H7 (cell line): ENCODE measurements around the gene PJA2. TPM values are rescaled to one million over a fixed set of nuclear protein-coding genes. Genes with fewer than 3 reads are reported as not detected.
"Not testable (repeated sequence)": the region's sequence is repeated elsewhere in the genome, so short reads cannot be mapped to it uniquely, and the experiment has no call there.

Source experiments
- DNase-seq: peaks from one replicate; pipeline ENCODE4 v3.0.0; 2012
- H3K27me3 ChIP-seq: 2 replicates; pipeline ENCODE4 v1.6.0; 2011; ENCODE audit warnings: mild to moderate bottlenecking, low read length; ENCODE audit not compliant: control insufficient read depth, insufficient read depth
- H3K36me3 ChIP-seq: replicated peaks from 2 replicates; pipeline ENCODE4 v1.5.1; 2011; ENCODE audit warnings: low read length; ENCODE audit not compliant: control insufficient read depth, insufficient read depth
- H3K4me3 ChIP-seq: 2 replicates; pipeline ENCODE4 v1.5.1; 2011; ENCODE audit warnings: low read depth, mild to moderate bottlenecking, control low read depth, low read length, moderate library complexity; ENCODE audit not compliant: insufficient read depth
- total RNA-seq: library from RNA; depleted of rRNA; stranded (reverse); fragments of >200 nt; shearing (Covaris generic); gene quantifications from 2 replicates; pipeline ENCODE4 v1.2.3, GENCODE V29; 2014

PJA2 gene
- total RNA-seq, 1 experiment from 2014 or later: 48.0 TPM

DNA sequence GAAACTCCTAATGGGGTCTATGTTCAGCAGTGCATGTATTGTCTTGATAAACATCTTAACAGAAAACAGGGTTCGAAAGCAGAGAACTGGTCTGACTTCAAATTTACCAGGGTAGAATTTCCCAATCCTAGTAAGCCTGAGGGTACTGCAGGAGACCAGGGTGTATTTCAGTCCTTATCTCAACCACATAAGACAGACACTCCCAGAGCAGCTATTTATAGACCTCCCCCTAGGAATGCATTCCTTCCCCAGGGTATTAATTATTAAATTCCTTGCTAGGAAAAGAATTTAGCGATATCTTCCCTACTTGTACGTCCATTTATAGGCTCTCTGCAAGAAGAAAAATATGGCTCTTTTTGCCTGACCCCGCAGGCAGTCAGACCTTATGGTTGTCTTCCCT, 123.1 kb downstream of the PJA2 start:
- not testable (repeated sequence) for DNase-seq, H3K4me3 ChIP-seq, H3K27me3 ChIP-seq, H3K36me3 ChIP-seq
